Measurements from ENCODE around the gene FAM151B. TPM values are rescaled to one million over a fixed set of nuclear protein-coding genes. Genes with fewer than 3 reads are reported as not detected.

The FAM151B gene
- total RNA-seq, 2 donors from 2014 or later = 1.6 to 4.6 TPM

DNA sequence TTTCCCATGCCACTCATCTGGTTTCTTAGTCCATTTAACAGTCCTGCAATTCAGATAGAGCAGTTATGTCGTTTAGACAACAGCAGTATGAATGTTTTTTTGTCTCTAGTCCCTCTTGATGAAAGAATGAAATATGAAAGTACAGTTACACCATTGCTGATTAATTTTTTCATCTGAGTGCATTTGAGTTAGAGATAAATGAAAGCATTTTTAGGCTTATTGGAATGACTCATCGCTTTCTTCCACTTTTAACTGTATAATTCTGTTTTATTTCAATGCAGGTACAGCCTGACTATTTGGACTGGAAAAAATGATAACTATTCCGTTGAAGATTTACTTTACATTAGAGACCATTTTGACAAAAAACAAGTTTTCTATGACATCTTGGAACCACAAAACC is 53.5 kb downstream of the FAM151B start:
- H3K27ac ChIP-seq = no peak overlapping the region
- H3K27me3 ChIP-seq = no peaks in the 10 kb centered on the region
- DNase-seq (no peak), ATAC-seq (no peak)
- no peaks in the 10 kb centered on the region for H3K36me3 ChIP-seq (replicated peaks in 1 of 2; ENCODE audit: insufficient read depth in 1 of 2, low read depth in 2 of 2)
- 63 to 80% methylated on average over 3 of the region's 3 CpGs for WGBS, 2 donors
- no peaks in the 10 kb centered on the region for H3K4me1 ChIP-seq
- no peaks in the 10 kb centered on the region for H3K9me3 ChIP-seq
- H3K4me3 ChIP-seq = no peak overlapping the region
- intact Hi-C loops (cut with DNase I) = no loop called here
- TF ChIP-seq, protein P1, sequence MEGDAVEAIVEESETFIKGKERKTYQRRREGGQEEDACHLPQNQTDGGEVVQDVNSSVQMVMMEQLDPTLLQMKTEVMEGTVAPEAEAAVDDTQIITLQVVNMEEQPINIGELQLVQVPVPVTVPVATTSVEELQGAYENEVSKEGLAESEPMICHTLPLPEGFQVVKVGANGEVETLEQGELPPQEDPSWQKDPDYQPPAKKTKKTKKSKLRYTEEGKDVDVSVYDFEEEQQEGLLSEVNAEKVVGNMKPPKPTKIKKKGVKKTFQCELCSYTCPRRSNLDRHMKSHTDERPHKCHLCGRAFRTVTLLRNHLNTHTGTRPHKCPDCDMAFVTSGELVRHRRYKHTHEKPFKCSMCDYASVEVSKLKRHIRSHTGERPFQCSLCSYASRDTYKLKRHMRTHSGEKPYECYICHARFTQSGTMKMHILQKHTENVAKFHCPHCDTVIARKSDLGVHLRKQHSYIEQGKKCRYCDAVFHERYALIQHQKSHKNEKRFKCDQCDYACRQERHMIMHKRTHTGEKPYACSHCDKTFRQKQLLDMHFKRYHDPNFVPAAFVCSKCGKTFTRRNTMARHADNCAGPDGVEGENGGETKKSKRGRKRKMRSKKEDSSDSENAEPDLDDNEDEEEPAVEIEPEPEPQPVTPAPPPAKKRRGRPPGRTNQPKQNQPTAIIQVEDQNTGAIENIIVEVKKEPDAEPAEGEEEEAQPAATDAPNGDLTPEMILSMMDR (IDR thresholded peaks at IDR 0.05) = no peak
- TF ChIP-seq POLR2A (IDR thresholded peaks at IDR 0.05) = no peak

DNA sequence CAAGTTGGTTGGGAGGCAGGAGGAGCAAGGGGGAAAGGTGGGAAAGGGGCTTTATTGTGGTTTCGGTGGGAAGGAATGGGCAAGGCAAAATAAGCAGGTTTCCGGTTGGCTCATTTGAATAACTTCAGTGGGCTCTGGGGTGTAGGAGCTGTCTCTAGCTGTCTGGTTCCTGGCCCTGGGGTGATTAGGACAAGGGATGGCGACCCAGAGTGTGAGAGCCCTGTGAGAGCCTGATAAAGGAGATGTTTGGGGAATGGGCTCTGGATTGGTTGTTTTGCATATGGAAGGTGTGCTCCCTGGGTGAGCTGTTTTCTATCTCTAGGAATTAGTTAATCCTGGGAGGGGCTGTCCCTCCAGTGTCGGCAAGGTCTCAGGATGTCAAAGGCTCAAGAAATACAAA is 66.7 kb downstream of the FAM151B start:
- no peaks in the 10 kb centered on the region for H3K27me3 ChIP-seq
- TF ChIP-seq, protein P1 (IDR thresholded peaks at IDR 0.05) = no peak
- TF ChIP-seq POLR2A (IDR thresholded peaks at IDR 0.05) = no peak
- WGBS, 2 donors = 46% methylated on average over 4 of the region's 4 CpGs
- no peak for DNase-seq
- H3K4me1 ChIP-seq = no peaks in the 10 kb centered on the region
- intact Hi-C loops (cut with DNase I) = no loop called here
- H3K27ac ChIP-seq = no peak overlapping the region
- no peaks in the 10 kb centered on the region for H3K36me3 ChIP-seq (replicated peaks in 1 of 2; ENCODE audit: insufficient read depth in 1 of 2, low read depth in 2 of 2)
- ATAC-seq = no peak
- no peak overlapping the region for H3K4me3 ChIP-seq
- H3K9me3 ChIP-seq = no peaks in the 10 kb centered on the region

DNA sequence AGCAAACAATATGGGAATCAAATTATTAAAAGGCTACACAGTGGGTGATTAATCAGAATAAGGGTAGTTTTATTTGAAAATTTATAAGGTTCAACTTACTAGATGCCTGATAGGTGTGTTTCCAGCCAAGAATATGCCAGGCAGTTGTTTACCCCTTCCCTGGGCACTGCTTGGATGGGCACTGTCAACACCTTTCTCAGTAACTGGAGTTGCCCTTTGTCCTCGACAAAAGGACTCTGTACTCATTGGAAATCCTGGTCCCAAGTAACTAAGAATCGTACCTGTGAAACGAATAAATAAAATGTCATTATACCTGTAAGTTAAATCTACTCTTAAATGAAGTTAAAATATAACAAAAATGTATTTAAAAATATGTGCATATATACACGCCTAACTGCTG is 67.2 kb downstream of the FAM151B start:
- intact Hi-C loops (cut with DNase I) = no loop called here
- 58 to 59% methylated on average over 4 of the region's 4 CpGs for WGBS, 2 donors
- ATAC-seq = no peak

DNA sequence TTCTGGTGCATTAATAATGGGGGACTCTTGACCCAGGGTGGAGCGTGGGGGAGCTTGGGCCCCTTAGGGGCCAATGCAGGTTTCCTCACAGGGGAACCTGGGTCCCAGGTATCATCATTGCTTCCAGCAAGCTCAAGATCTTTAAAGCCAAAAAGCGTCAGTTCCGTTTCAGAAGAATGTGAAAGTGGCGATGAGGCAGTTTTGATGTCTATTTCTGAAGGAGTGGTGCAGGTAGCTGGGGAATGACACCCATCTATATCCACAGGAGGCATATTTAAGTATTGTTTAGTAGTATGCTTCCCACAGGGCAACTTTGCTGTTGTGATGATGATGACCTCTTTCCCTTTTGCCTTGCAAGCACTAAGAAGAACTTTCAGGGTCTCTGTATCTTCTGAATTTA is 71.3 kb downstream of the FAM151B start:
- no peak for TF ChIP-seq POLR2A (IDR thresholded peaks at IDR 0.05)
- TF ChIP-seq, protein P1 (IDR thresholded peaks at IDR 0.05) = no peak
- ATAC-seq (no peak), DNase-seq (no peak)
- Histone ChIP-seq H3K4me1 (no peaks in the 10 kb centered on the region), H3K9me3 (no peaks in the 10 kb centered on the region), H3K36me3 (replicated peaks in 1 of 2; ENCODE audit: insufficient read depth in 1 of 2, low read depth in 2 of 2) (no peaks in the 10 kb centered on the region), H3K27ac (no peak overlapping the region), H3K27me3 (no peaks in the 10 kb centered on the region), H3K4me3 (no peak overlapping the region)
- intact Hi-C loops (cut with DNase I) = no loop called here
- WGBS, 2 donors = 86 to 88% methylated on average over 4 of the region's 4 CpGs

More for the DNA sequence above, 67.2 kb downstream of the FAM151B start:
- no peaks in the 10 kb centered on the region for H3K27me3 ChIP-seq
- no peak overlapping the region for H3K27ac ChIP-seq
- no peaks in the 10 kb centered on the region for H3K4me1 ChIP-seq
- no peaks in the 10 kb centered on the region for H3K36me3 ChIP-seq (replicated peaks in 1 of 2; ENCODE audit: insufficient read depth in 1 of 2, low read depth in 2 of 2)
- no peak for DNase-seq
- H3K9me3 ChIP-seq = no peaks in the 10 kb centered on the region
- no peak overlapping the region for H3K4me3 ChIP-seq
- TF ChIP-seq POLR2A (IDR thresholded peaks at IDR 0.05) = no peak
- TF ChIP-seq, protein P1 (IDR thresholded peaks at IDR 0.05) = no peak

DNA sequence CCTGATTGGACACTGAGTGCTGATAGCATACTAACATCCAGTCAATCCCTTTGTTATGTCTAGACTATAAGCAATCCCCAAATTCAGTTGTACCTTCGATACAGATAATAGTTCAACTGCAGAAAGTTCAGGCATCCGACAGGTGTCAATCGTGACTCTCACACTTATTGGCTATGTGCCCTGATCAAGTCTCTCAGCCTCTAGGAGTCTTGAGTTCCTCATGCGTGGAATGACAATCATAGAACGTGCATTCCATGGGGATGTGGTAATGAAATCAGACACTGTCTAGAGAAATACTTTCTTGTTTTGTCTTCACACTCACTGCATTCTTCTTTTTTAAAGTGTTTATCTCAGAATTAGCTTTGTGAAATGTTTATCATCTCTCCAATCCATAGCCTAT is 77.4 kb downstream of the FAM151B start:
- Histone ChIP-seq H3K27me3 (peaks cover 0 to 12% of the 10 kb centered on the region in 2 donors), H3K36me3 (replicated peaks in 1 of 2; ENCODE audit: insufficient read depth in 1 of 2, low read depth in 2 of 2) (no peaks in the 10 kb centered on the region), H3K4me1 (peaks cover 15% of the 10 kb centered on the region), H3K4me3 (no peak overlapping the region), H3K9me3 (no peaks in the 10 kb centered on the region), H3K27ac (no peak overlapping the region)
- intact Hi-C loops (cut with DNase I) = no loop called here
- 63 to 67% methylated on average over 5 of the region's 5 CpGs for WGBS, 2 donors
- TF ChIP-seq, protein P1 (IDR thresholded peaks at IDR 0.05) = no peak
- TF ChIP-seq POLR2A (IDR thresholded peaks at IDR 0.05) = no peak
- DNase-seq (no peak), ATAC-seq (no peak)

Data from body of pancreas (tissue), 4 donors.